K562 (cell line): ENCODE data around the gene APLNR. TPM values are rescaled to one million over a fixed set of nuclear protein-coding genes. Genes with fewer than 3 reads are reported as not detected.

Source experiments
- ATAC-seq: fragments of 200-7000 bp; cut with Tn5 transposase; 3 replicates; pipeline ENCODE4 v1.9.1; 2020; ENCODE audit warnings: moderate library complexity
- BruUV-seq: library from RNA; stranded (reverse); fragments of 400-500 nt; replicated peaks from 2 replicates; lab custom pipeline; 2021; lab: Mats Ljungman, UMichigan
- CTCF ChIA-PET: fragments of 300-600 bp; formaldehyde crosslinking; extraction: SDS; loops from one replicate; lab custom pipeline; 2021; ENCODE audit warnings: low intra/inter-chr PET ratio; lab: Yijun Ruan, JAX
- POLR2A ChIA-PET: fragments of 300-600, 350-650 bp; sonication (Branson Sonifier 250); formaldehyde crosslinking; extraction: SDS; loops from one replicate; lab custom pipeline; 2021; ENCODE audit warnings: antibody characterized with exemption, inconsistent platforms; lab: Yijun Ruan, JAX
- DNase-seq, 4 experiments: peaks; one replicate each; pipeline versions ENCODE4 v3.0.0 to v3.0.0-alpha.2; 2011 to 2018; ENCODE audit warnings: low spot score in 3 of 4, mixed read lengths in 3 of 4; ENCODE audit errors: extremely low read depth in 1 of 4
- FAIRE-seq: peaks from 2 replicates; lab custom pipeline; 2011; peaks lifted over from hg19 to GRCh38; lab: Jason Lieb, UNC
- H2AFZ ChIP-seq: 2 replicates; pipeline ENCODE4 v1.6.0; 2011; ENCODE audit warnings: low read depth, low read length, control low read depth, inconsistent platforms
- H3K27ac ChIP-seq: fragments of 200-600 bp; 3 replicates; pipeline ENCODE4 v1.8.0; 2011; ENCODE audit warnings: low read depth, mild to moderate bottlenecking, control low read depth, inconsistent platforms, low read length, moderate library complexity, mixed read lengths; ENCODE audit errors: extremely low read depth
- H3K27me3 ChIP-seq, 2 experiments: fragments of 300-600 bp in 1 of 2; 2 replicates in 1 of 2; 3 replicates in 1 of 2; pipeline versions ENCODE4 v1.6.0 to v1.8.0; 2011; ENCODE audit warnings: inconsistent platforms in 2 of 2, low read length in 2 of 2, mild to moderate bottlenecking in 1 of 2, mixed read lengths in 1 of 2, moderate library complexity in 1 of 2; ENCODE audit not compliant: control insufficient read depth in 2 of 2, insufficient read depth in 2 of 2
- H3K36me3 ChIP-seq: fragments of 300-600 bp; 3 replicates; pipeline ENCODE4 v1.8.0; 2011; ENCODE audit warnings: mild to moderate bottlenecking, low read length, inconsistent platforms; ENCODE audit not compliant: control insufficient read depth, insufficient read depth
- H3K4me1 ChIP-seq, 2 experiments: fragments of 200-600 bp in 1 of 2; replicated peaks in 1 of 2; 2 replicates in 1 of 2; 3 replicates in 1 of 2; pipeline versions ENCODE4 v1.5.1 to v1.8.0; 2011; ENCODE audit warnings: inconsistent platforms in 2 of 2, low read length in 2 of 2, mild to moderate bottlenecking in 1 of 2, mixed read lengths in 1 of 2, moderate library complexity in 1 of 2; ENCODE audit not compliant: control insufficient read depth in 2 of 2, insufficient read depth in 2 of 2
- H3K4me2 ChIP-seq: 2 replicates; pipeline ENCODE4 v1.6.1; 2011; ENCODE audit warnings: low read length, control low read depth, inconsistent platforms, mixed read lengths; ENCODE audit not compliant: insufficient read depth
- H3K4me3 ChIP-seq: fragments of 200-600 bp; sonication (generic), shearing (Covaris generic); 2 replicates; pipeline ENCODE4 v1.5.1; 2016; ENCODE audit warnings: control low read depth, inconsistent platforms
- H3K79me2 ChIP-seq: fragments of 200-600 bp; 3 replicates; pipeline ENCODE4 v1.8.0; 2011; ENCODE audit warnings: low read length, inconsistent platforms; ENCODE audit not compliant: control insufficient read depth, insufficient read depth
- H3K9ac ChIP-seq, 2 experiments: 2 replicates each; pipeline versions ENCODE4 v1.6.0 to v1.6.1; 2011; ENCODE audit warnings: low read depth in 2 of 2, low read length in 2 of 2, control low read depth in 1 of 2, inconsistent platforms in 1 of 2, mild to moderate bottlenecking in 1 of 2, mixed read lengths in 1 of 2; ENCODE audit not compliant: insufficient read depth in 1 of 2
- H3K9me1 ChIP-seq: one replicate; pipeline ENCODE4 v1.6.0; 2011; ENCODE audit warnings: inconsistent platforms, mild to moderate bottlenecking, low read length, moderate library complexity; ENCODE audit not compliant: control insufficient read depth, insufficient read depth
- H3K9me3 ChIP-seq: replicated peaks from 2 replicates; pipeline ENCODE4 v1.5.1; 2011; ENCODE audit warnings: low read depth, low read length, inconsistent platforms; ENCODE audit not compliant: control insufficient read depth, insufficient read depth
- H4K20me1 ChIP-seq: replicated peaks from 2 replicates; pipeline ENCODE4 v1.6.1; 2011; ENCODE audit warnings: low read length, inconsistent platforms, mixed read lengths; ENCODE audit not compliant: control insufficient read depth, insufficient read depth
- ARHGAP35 ChIP-seq: fragments of 450-650 bp; IDR thresholded peaks from 2 replicates; pipeline ENCODE4 v1.6.1; 2018; ENCODE audit not compliant: partially characterized antibody
- CXXC5 ChIP-seq: fragments of 250-450 bp; sonication (Bioruptor Pico); IDR thresholded peaks from 2 replicates; pipeline ENCODE4 v1.8.0; 2022; ENCODE audit warnings: inconsistent platforms, mild to moderate bottlenecking, moderate library complexity
- E2F8 ChIP-seq: fragments of 450-650 bp; IDR thresholded peaks from 2 replicates; pipeline ENCODE4 v1.7.1; 2018; ENCODE audit warnings: mild to moderate bottlenecking, low read depth; ENCODE audit not compliant: partially characterized antibody
- HNRNPH1 ChIP-seq: fragments of 200-400 bp; formaldehyde crosslinking; optimal IDR thresholded peaks from 2 replicates; pipeline ENCODE3; 2017; ENCODE audit warnings: low read depth, mild to moderate bottlenecking, low read length, moderate library complexity
- HNRNPL ChIP-seq: fragments of 200-400 bp; formaldehyde crosslinking; IDR thresholded peaks from 2 replicates; pipeline ENCODE4 v1.6.1; 2017; ENCODE audit warnings: low read depth, mild to moderate bottlenecking, low read length
- MAFF ChIP-seq: IDR thresholded peaks from 2 replicates; pipeline ENCODE4 v1.6.1; 2012; ENCODE audit warnings: low read length, improper control_type of control experiment
- NCOA4 ChIP-seq: fragments of 450-650 bp; IDR thresholded peaks from 2 replicates; pipeline ENCODE4 v1.6.1; 2018; ENCODE audit warnings: mild to moderate bottlenecking; ENCODE audit not compliant: partially characterized antibody
- POLR3G ChIP-seq: IDR thresholded peaks from 2 replicates; pipeline ENCODE4 v1.6.1; 2011; ENCODE audit not compliant: insufficient read length, insufficient replicate concordance; ENCODE audit errors: extremely low read depth
- POU5F1 ChIP-seq: fragments of 150-350 bp; IDR thresholded peaks from 2 replicates; pipeline ENCODE4 v1.6.1; 2014; ENCODE audit warnings: borderline replicate concordance, low read length, low read depth, mild to moderate bottlenecking; ENCODE audit not compliant: partially characterized antibody
- RB1 ChIP-seq: fragments of 450-650 bp; IDR thresholded peaks from 2 replicates; pipeline ENCODE4 v1.6.1; 2017; ENCODE audit warnings: low read depth, mild to moderate bottlenecking
- RBM22 ChIP-seq: fragments of 200-400 bp; formaldehyde crosslinking; IDR thresholded peaks from 2 replicates; pipeline ENCODE4 v1.6.1; 2018; ENCODE audit warnings: low read length, low read depth; ENCODE audit not compliant: poor library complexity, severe bottlenecking
- ZNF184 ChIP-seq: sonication (generic); formaldehyde crosslinking; IDR thresholded peaks from 2 replicates; pipeline ENCODE4 v1.5.0; 2020; ENCODE audit warnings: missing genetic modification reagents
- ZNF561 ChIP-seq: fragments of 450-650 bp; formaldehyde crosslinking; conservative IDR thresholded peaks from 2 replicates; pipeline ENCODE4 v1.4.0; 2020; ENCODE audit warnings: mild to moderate bottlenecking, moderate library complexity
- ZSCAN29 ChIP-seq: fragments of 450-650 bp; IDR thresholded peaks from 2 replicates; pipeline ENCODE4 v1.6.1; 2017
- WGBS: fragments of 100-300 bp; shearing (Covaris generic); methylation state at CpG from one replicate; pipeline ENCODE4 v1.1.6; 2016; ENCODE audit warnings: low coverage, mixed read lengths; ENCODE audit not compliant: insufficient coverage; ENCODE audit errors: missing lambda C conversion rate; 5-methylcytosine and 5-hydroxymethylcytosine counted together
- in situ Hi-C: fragments of 300-500 bp; cut with MboI; formaldehyde crosslinking; loops from 4 replicates; pipeline ENCODE4 v1.15.0; 2018; ENCODE audit warnings: inconsistent platforms, mixed read lengths
- intact Hi-C: fragments of 100-400 bp; cut with micrococcal nuclease; formaldehyde crosslinking; loops from 2 replicates; pipeline ENCODE4 v1.14.2; 2022
- polyA plus RNA-seq, 8 experiments: library from polyadenylated mRNA; depleted of rRNA in 4 of 8; stranded (reverse) in 5 of 8; unstranded in 3 of 8; fragments of >200 nt; fragmentation: Nextera tagmentation in 2 of 8; fragmentation: Illumina TruSeq in 1 of 8; extraction: Ambion mirVana in 2 of 8; extraction: Trizol in 1 of 8; gene quantifications; 2 replicates each; pipeline versions ENCODE4 v1.2.1 to v1.2.3, GENCODE V29; 2011 to 2014; ENCODE audit warnings: inconsistent platforms in 1 of 8, missing spikeins in 1 of 8
- total RNA-seq, 7 experiments: library from RNA; depleted of rRNA in 6 of 7; stranded (reverse); fragments of >200 nt in 6 of 7; fragmentation: Illumina TruSeq in 2 of 7; extraction: Trizol in 2 of 7; gene quantifications; 2 replicates each; pipeline versions ENCODE4 v1.2.1 to v1.2.3, GENCODE V29; 2011 to 2021; ENCODE audit warnings: low replicate concordance in 1 of 7

Gene APLNR
- total and polyA plus RNA-seq, 9 of the 15 experiments (the other 6 are each of a cell fraction or from before 2014, with no cell fraction given), result 0.15 to 2.0 (median 0.65) TPM

DNA sequence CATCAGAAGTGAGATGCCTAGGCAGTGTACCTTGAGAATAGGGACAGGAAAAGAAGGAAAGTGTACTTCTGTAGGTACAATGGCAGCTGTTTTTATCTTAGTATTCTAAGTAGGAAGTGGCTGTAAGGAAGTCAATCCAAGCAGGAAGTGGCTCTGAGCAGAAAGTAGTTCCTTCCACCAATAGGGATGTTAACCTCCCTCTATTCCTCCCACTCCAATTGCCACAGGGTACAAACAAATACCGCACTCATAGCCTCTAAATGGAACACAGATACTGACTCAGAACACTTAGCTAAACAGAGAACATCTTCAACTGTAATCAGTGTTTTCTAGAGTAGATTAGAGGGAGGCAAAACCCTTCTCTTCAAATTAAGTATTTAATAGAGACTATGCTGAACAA is 44.7 kb downstream of the APLNR start:
- no peak for ATAC-seq
- 4% methylated on average over 1 of the region's 1 CpG for WGBS
- CTCF ChIA-PET, result no interaction called here

GRCh38 chr11:57191311-57192219 is 45.5 kb downstream of the APLNR start:
- in situ Hi-C loops (no loop called here), intact Hi-C loops (loop anchor here (5.0 kb wide), 1 partner anchor 56 kb away; no protein-coding TSS in a partner anchor)
- Histone ChIP-seq H3K79me2 (no peaks in the 10 kb centered on the region), H3K36me3 (no peaks in the 10 kb centered on the region), H3K27ac (no peak overlapping the region), H2AFZ (no peak overlapping the region), H3K4me2 (no peak overlapping the region), H3K4me1 (no peaks in the 10 kb centered on the region), H4K20me1 (no peaks in the 10 kb centered on the region), H3K9ac (no peak overlapping the region), H3K4me3 (no peak overlapping the region), H3K9me3 (no peaks in the 10 kb centered on the region), H3K9me1 (no peaks in the 10 kb centered on the region), H3K27me3 (peaks cover 3 to 5% of the 10 kb centered on the region in 2 experiments; a peak in 2 of 5 replicates)
- CTCF ChIA-PET, result no interaction called here
- WGBS, result under 1% methylated on average over 9 of the region's 9 CpGs
- no TSS peak for BruUV-seq
- no peak for ATAC-seq
- no peak for DNase-seq
- POLR2A ChIA-PET, result interaction anchor here (0.7 kb wide), 1 partner anchor 19 kb away, joined by 4 read pairs; no protein-coding TSS in a partner anchor
- FAIRE-seq, result no peak
- TF ChIP-seq RBM22 (no peak), CXXC5 (CRISPR knock-in tag) (no peak), HNRNPL (no peak), E2F8 (no peak), POLR3G (no peak), POU5F1 (no peak), HNRNPH1 (no peak), MAFF (no peak)

More for the DNA sequence above, 44.7 kb downstream of the APLNR start:
- TF ChIP-seq ZNF184 (CRISPR knock-in tag) (no peak), NCOA4 (no peak), HNRNPL (no peak), RB1 (no peak), ZNF561 (no peak), ARHGAP35 (no peak), ZSCAN29 (no peak)
- FAIRE-seq, result no peak
- Histone ChIP-seq H3K36me3 (no peaks in the 10 kb centered on the region), H3K9me3 (no peaks in the 10 kb centered on the region), H3K4me2 (no peak overlapping the region), H2AFZ (no peak overlapping the region), H3K79me2 (no peaks in the 10 kb centered on the region), H3K27me3 (peaks cover 3 to 5% of the 10 kb centered on the region in 2 experiments; a peak in 2 of 5 replicates), H3K4me1 (no peaks in the 10 kb centered on the region), H3K9me1 (no peaks in the 10 kb centered on the region), H3K27ac (no peak overlapping the region), H3K9ac (no peak overlapping the region), H3K4me3 (no peak overlapping the region), H4K20me1 (no peaks in the 10 kb centered on the region)
- intact Hi-C loops, result loop anchor here (5.0 kb wide), 1 partner anchor 55 kb away; no protein-coding TSS in a partner anchor
- POLR2A ChIA-PET, result interaction anchor here (0.6 kb wide), 1 partner anchor 10 kb away, joined by 3 read pairs; no protein-coding TSS in a partner anchor
- in situ Hi-C loops, result no loop called here
- no peak for DNase-seq
- no TSS peak for BruUV-seq
